IPS DF 6.9 (cell line): Measurements from ENCODE around the gene COL12A1.

Experiments used
- DNase-seq: peaks from one replicate; pipeline ENCODE4 v3.0.0-alpha.2; 2013; ENCODE audit warnings: low read depth, low spot score
- H3K27ac ChIP-seq: one replicate; pipeline ENCODE4 v1.5.1; 2013; ENCODE audit warnings: low read length, control low read depth
- H3K27me3 ChIP-seq: 2 replicates; pipeline ENCODE4 v1.6.1; 2013; ENCODE audit warnings: mild to moderate bottlenecking, low read length; ENCODE audit not compliant: control insufficient read depth, insufficient read depth
- H3K36me3 ChIP-seq: 2 replicates; pipeline ENCODE4 v1.6.1; 2013; ENCODE audit warnings: low read length; ENCODE audit not compliant: control insufficient read depth, insufficient read depth
- H3K4me1 ChIP-seq: 2 replicates; pipeline ENCODE4 v1.6.1; 2013; ENCODE audit warnings: low read length; ENCODE audit not compliant: control insufficient read depth, insufficient read depth
- H3K4me3 ChIP-seq: 2 replicates; pipeline ENCODE4 v1.5.1; 2013; ENCODE audit warnings: mild to moderate bottlenecking, low read length
- H3K9me3 ChIP-seq: 2 replicates; pipeline ENCODE4 v1.6.1; 2013; ENCODE audit warnings: low read length, inconsistent platforms; ENCODE audit not compliant: control insufficient read depth, insufficient read depth
- WGBS: extraction: QIAGEN DNeasy Blood & Tissue Kit; methylation state at CpG from one replicate; pipeline ENCODE4 v1.1.7; 2013; ENCODE audit warnings: mixed read lengths, missing lambda C conversion rate; ENCODE audit not compliant: insufficient read length, insufficient coverage; 5-methylcytosine and 5-hydroxymethylcytosine counted together

Gene COL12A1

DNA sequence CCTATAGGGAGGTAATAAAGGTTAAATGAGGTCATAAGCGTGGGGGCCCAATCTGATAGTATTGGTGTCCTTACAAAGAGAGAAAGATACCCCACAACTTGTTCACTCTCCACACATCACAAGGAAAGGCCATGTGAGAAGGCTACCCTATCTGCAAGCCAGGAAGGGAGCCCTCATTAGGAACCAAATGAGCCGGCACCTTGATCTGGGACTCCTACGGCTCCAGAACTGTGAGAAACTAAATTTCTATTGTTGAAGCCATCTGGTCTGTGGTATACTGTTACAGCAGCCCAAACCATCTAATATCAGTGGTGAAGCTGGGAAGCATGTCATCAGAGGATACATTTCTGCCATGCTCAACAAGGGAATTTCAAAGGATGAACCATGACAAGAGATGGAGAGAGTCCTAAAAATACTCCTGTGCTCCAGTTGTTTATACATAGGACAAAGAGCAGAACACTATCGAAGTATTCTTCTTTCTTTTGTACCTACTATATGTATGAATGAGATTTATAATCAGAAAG lies 27.3 kb upstream of the COL12A1 start:
- Histone ChIP-seq H3K9me3 (no peaks in the 10 kb centered on the region), H3K36me3 (peaks cover 2% of the 10 kb centered on the region; the same call in 1 of the 2 replicates), H3K27ac (no peak overlapping the region), H3K4me3 (no peak overlapping the region), H3K27me3 (no peaks in the 10 kb centered on the region), H3K4me1 (peaks cover 5% of the 10 kb centered on the region; the same call in 1 of the 2 replicates)
- no peak for DNase-seq
- WGBS, result no CpG with 5 or more reads among the region's 4 CpGs

DNA sequence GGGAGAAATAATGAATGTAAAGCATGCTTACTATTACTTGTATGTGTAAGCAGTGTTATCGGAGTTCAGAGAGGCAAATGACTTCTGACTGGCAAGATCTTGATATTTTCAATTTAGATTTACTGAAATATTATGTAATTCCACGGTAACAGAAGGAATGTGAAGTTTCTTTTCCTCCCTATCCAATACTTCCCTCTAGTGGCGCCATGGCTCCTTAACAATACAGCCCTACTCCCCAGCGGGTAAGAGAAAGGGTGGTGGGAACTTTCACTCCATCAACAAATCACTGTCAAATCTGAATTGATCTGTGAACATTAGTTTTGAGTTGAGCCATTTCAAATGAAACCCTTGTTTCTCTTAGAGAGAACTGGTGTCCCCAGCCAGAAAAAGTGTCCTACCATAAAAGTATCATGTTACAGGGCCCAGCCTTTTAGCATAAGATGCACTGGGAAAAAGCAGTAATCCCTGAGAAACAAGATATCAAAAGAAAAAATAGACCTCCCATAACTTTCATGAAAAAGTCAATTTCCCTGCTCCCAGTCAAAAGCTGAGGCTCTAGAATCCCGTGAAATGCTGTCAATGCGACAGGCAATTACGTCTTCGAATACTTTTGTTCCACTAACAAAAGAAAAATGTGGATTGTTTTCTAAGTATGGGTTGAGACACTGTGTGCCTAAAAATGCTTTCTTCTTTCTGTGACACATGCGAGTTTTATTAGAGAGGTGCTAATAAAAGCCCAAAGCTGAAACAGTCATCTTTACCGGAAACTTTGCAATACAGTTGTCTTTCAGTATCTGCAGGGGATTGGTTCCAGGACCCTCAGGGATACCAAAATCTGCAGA lies 24.9 kb upstream of the COL12A1 start:
- H3K4me1 ChIP-seq, result peaks cover 2% of the 10 kb centered on the region; the same call in 1 of the 2 replicates
- no peak overlapping the region for H3K4me3 ChIP-seq
- no peak overlapping the region for H3K27ac ChIP-seq
- no peaks in the 10 kb centered on the region for H3K27me3 ChIP-seq
- no peaks in the 10 kb centered on the region for H3K9me3 ChIP-seq
- no CpG with 5 or more reads among the region's 10 CpGs for WGBS
- H3K36me3 ChIP-seq, result no peaks in the 10 kb centered on the region
- no peak for DNase-seq

DNA sequence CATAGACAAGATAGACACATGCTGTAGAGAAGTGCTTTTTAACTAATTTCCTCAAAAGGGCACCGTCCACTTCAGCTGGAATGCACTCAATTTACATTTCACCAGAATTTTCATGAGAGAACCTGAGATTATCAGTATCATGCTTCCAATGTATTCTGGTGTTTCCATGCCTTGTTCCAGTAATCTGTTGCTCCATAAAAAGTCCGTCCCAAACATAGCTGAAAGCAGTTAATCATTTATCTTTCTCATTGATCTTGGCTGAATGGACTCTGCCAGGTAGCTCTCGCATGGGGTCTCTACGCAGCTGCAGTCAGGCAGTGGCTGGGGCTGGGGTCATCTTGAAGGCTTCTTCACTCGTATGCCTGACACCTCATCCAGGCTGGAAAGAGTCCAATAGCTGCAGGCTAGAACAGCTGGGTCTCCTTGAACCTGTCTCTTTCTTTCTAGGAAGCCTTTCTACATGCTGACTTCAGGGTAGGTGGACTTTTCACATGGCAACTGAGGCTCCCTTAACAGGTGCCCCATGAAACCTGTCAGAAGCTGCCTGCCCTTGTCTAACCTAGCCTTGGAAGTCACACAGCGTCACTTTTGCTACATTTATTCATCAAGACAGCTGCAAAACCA lies 18.6 kb upstream of the COL12A1 start:
- H3K9me3 ChIP-seq, result no peaks in the 10 kb centered on the region
- no peaks in the 10 kb centered on the region for H3K27me3 ChIP-seq
- DNase-seq, result no peak
- H3K36me3 ChIP-seq, result no peaks in the 10 kb centered on the region
- no peak overlapping the region for H3K4me3 ChIP-seq
- WGBS, result no CpG with 5 or more reads among the region's 6 CpGs
- H3K27ac ChIP-seq, result no peak overlapping the region
- no peaks in the 10 kb centered on the region for H3K4me1 ChIP-seq

DNA sequence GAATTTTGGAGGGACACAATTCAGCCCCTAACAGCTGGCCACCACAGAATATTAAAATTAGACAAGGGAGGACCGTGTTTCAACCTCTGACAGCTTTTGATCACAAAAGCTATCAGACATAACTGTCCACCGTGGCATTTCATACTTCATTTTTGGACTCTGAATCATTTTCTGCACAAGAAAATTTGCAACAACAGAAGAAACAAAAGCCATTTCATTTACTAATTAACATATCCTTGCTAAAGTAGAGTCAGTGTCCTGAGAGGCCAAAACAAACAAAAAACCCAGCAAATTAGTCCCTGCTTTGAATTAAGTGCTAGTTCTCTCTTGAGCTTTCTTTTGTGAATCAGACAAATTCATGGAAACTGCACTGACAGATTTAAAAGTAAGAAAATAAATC lies 17.6 kb upstream of the COL12A1 start:
- no peaks in the 10 kb centered on the region for H3K9me3 ChIP-seq
- H3K27me3 ChIP-seq, result no peaks in the 10 kb centered on the region
- no peak overlapping the region for H3K4me3 ChIP-seq
- no peak for DNase-seq
- H3K36me3 ChIP-seq, result no peaks in the 10 kb centered on the region
- no CpG with 5 or more reads among the region's 2 CpGs for WGBS
- no peak overlapping the region for H3K27ac ChIP-seq
- H3K4me1 ChIP-seq, result no peaks in the 10 kb centered on the region

DNA sequence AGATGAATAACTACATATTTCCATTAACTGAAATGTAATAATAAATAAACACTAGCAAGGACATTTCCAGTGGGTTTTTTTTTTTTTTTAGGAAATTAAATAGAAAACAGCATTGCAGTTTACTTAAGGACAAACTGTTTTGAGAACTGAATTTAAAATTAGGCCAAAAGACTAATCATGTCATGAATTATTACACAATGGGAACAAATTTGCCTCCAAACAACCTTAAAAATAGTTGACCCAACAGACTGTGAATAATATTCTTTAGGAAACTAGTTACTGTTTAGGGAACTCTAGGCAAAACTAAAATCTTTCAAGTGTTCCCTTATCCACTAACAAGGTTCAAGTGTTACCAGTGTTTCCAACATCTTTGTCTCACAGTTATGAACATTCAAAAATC lies 16.4 kb upstream of the COL12A1 start:
- Histone ChIP-seq H3K9me3 (no peaks in the 10 kb centered on the region), H3K36me3 (no peaks in the 10 kb centered on the region), H3K27me3 (no peaks in the 10 kb centered on the region), H3K4me3 (no peak overlapping the region), H3K27ac (no peak overlapping the region), H3K4me1 (no peaks in the 10 kb centered on the region)
- no peak for DNase-seq

DNA sequence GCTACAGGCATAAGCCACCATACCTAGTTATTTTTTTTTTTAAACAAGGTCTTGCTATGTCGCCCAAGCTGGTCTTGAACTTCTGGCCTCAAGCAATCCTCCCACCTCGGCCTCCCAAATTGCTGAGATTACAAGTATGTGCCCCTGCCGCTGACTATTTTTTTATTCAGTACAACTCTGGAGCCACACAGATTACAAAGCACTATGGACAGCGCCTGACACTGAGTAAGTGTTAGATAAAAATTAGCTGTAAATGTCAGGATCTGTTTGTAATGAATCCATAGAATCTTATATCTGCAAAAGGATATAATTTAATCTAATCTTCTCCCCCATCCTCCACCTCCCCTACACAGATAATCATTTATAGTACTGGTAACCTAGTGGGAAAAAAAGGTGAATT lies 15.3 kb upstream of the COL12A1 start:
- Histone ChIP-seq H3K4me3 (no peak overlapping the region), H3K4me1 (no peaks in the 10 kb centered on the region), H3K9me3 (no peaks in the 10 kb centered on the region), H3K27ac (no peak overlapping the region), H3K27me3 (no peaks in the 10 kb centered on the region), H3K36me3 (no peaks in the 10 kb centered on the region)
- DNase-seq, result no peak
- WGBS, result no CpG with 5 or more reads among the region's 4 CpGs

DNA sequence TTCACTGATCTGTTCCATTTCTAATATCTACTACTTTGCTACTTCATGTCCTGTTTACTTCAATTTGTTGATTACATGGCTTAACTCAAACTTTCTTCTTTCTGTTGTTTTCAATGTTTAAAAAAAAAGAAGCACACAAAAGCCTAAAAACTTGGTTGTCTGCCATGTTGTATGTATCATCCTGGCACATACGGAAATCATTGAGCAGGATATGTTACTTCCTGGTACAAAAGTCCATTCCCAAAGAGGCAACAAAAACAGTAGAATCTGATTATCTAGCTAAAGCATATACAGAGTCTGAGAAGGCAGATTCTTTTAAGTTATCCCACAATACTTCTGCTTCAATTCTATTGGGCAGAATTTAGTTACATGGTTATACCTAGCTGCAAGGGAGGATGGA lies 14.5 kb upstream of the COL12A1 start:
- no CpG with 5 or more reads among the region's 1 CpG for WGBS
- no peak overlapping the region for H3K4me3 ChIP-seq
- no peaks in the 10 kb centered on the region for H3K36me3 ChIP-seq
- no peaks in the 10 kb centered on the region for H3K9me3 ChIP-seq
- H3K27me3 ChIP-seq, result no peaks in the 10 kb centered on the region
- DNase-seq, result no peak
- no peak overlapping the region for H3K27ac ChIP-seq
- H3K4me1 ChIP-seq, result no peaks in the 10 kb centered on the region

DNA sequence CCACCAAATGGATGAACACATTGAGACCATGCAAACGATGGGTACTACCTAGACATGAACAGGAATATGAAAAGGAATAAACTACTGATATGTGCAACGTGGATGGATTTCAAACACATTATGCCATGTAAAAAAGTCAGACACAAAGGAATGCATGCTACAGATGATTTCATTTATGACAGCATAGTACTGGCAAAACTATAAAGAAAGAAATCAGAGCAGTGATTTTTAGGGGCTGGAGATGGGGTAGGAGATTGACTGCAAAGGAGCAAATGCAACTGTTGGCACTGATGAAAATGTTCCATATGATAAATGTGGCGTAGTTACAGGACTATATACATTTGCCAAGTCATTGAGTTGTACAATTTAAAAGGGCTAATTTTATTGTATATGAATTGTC lies 13.4 kb upstream of the COL12A1 start:
- Histone ChIP-seq H3K36me3 (no peaks in the 10 kb centered on the region), H3K27ac (no peak overlapping the region), H3K9me3 (no peaks in the 10 kb centered on the region), H3K4me1 (no peaks in the 10 kb centered on the region), H3K27me3 (no peaks in the 10 kb centered on the region), H3K4me3 (no peak overlapping the region)
- DNase-seq, result no peak
- no CpG with 5 or more reads among the region's 3 CpGs for WGBS

DNA sequence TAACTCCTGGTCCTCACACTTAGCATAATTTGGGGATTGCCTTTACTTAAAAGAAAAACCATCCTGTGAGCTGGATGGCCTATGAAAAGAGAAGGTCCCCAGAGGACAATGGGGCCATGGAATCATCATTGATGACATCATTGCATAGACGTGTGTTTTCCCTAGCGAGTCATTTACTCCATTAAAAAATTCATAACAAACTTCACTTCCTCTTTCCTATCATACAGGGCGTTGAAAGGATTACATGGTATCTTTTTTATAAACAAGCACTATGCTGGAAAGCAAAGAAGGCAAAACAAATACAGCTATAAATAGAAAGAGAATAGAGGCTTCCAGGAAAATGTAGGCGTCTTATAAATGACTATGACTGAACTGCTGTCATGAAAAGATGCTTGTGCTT lies 11.3 kb upstream of the COL12A1 start:
- Histone ChIP-seq H3K4me3 (no peak overlapping the region), H3K9me3 (no peaks in the 10 kb centered on the region), H3K27ac (no peak overlapping the region), H3K4me1 (peaks cover 3% of the 10 kb centered on the region; the same call in 1 of the 2 replicates), H3K27me3 (no peaks in the 10 kb centered on the region), H3K36me3 (no peaks in the 10 kb centered on the region)
- no peak for DNase-seq
- no CpG with 5 or more reads among the region's 4 CpGs for WGBS

DNA sequence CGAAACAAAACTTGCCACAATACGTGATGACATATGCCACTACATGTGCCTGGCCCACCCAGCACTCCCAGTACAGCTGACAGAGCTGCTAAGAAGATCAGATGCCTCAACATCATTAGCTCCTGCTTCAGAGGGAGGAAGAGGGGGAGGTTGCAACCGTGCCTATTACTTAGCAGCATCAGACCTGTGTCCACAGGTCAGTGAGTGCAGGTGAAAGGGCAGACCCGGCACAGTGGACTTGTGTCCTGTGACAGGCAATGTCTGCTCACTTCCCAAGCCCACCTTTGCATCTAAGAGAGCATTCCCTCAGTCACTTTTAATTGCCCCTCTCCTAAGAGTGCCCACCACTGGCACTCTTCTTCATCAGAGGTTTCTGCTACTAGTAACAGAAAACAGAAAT lies 9.4 kb upstream of the COL12A1 start:
- Histone ChIP-seq H3K27me3 (no peaks in the 10 kb centered on the region), H3K9me3 (no peaks in the 10 kb centered on the region), H3K27ac (no peak overlapping the region), H3K4me3 (no peak overlapping the region), H3K36me3 (no peaks in the 10 kb centered on the region), H3K4me1 (peaks cover 7% of the 10 kb centered on the region; the same call in 1 of the 2 replicates)
- no CpG with 5 or more reads among the region's 4 CpGs for WGBS
- DNase-seq, result no peak
